Muscle layer of duodenum (tissue), 2 donors: ENCODE data around the gene UMAD1.

Source experiments
- H3K27ac ChIP-seq: one replicate; pipeline ENCODE4 v1.7.0; 2013; ENCODE audit warnings: mild to moderate bottlenecking, low read length
- H3K27me3 ChIP-seq: one replicate; pipeline ENCODE4 v1.7.0; 2013; ENCODE audit warnings: low read depth, mild to moderate bottlenecking, control low read depth, low read length
- H3K36me3 ChIP-seq, 2 donors: one replicate each; pipeline ENCODE4 v1.7.0; 2013; ENCODE audit warnings: low read length in 2 of 2, control low read depth in 1 of 2, mild to moderate bottlenecking in 1 of 2; ENCODE audit not compliant: insufficient read depth in 2 of 2, control insufficient read depth in 1 of 2
- H3K4me1 ChIP-seq, 2 donors: one replicate each; pipeline ENCODE4 v1.7.0; 2013; ENCODE audit warnings: low read length in 2 of 2, mild to moderate bottlenecking in 2 of 2, control low read depth in 1 of 2, moderate library complexity in 1 of 2; ENCODE audit not compliant: insufficient read depth in 2 of 2, control insufficient read depth in 1 of 2
- H3K4me3 ChIP-seq, 2 donors: one replicate each; pipeline ENCODE4 v1.7.0; 2013; ENCODE audit warnings: low read length in 2 of 2, low read depth in 1 of 2, mild to moderate bottlenecking in 1 of 2
- H3K9me3 ChIP-seq, 2 donors: one replicate each; pipeline ENCODE4 v1.7.0; 2013; ENCODE audit warnings: low read length in 2 of 2, control low read depth in 1 of 2, mild to moderate bottlenecking in 1 of 2; ENCODE audit not compliant: control insufficient read depth in 1 of 2
- donor health status: healthy.

Gene UMAD1

DNA sequence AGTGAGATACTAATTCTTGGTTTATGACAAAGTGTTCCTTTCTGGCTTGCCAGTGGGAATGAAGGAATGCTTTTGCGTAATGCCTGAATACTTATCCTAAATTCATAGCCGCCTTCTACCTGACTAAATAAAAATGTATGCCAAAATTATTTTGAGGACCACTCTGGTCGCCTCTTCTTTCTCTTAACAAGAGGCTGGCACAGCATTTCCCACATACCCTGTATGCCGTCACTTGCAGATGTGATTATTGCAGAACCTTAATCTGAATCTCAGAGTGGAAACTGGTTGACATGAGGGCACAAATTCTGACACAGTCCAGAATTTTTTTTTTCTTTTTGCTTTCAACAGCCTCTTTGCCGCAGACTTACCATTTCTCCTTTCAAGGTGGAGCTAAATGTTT is 203.4 kb downstream of the UMAD1 start:
- no peak overlapping the region for H3K4me3 ChIP-seq
- no peak overlapping the region for H3K27ac ChIP-seq
- no peaks in the 10 kb centered on the region for H3K9me3 ChIP-seq

DNA sequence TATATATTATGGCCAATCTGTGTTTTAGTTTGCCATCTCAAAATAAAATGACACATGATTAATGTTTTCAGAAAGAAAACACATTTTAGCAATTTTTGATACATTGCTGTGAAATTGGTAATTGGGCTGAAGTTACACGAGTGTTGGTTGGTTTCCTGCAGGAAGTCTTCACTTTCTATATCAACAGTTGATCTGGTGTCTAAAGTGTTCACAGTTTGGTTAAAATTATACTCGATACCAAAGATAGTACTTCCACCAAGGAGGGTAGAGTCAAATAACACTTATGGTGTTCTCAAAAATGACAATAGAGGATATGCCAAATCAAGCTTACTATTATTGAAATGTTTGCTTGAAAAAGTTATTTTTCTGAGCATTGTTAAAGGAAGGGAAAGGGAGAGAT is 207.7 kb downstream of the UMAD1 start:
- no peaks in the 10 kb centered on the region for H3K27me3 ChIP-seq
- no peak overlapping the region for H3K4me3 ChIP-seq
- no peak overlapping the region for H3K27ac ChIP-seq
- H3K36me3 ChIP-seq = no peaks in the 10 kb centered on the region
- no peaks in the 10 kb centered on the region for H3K9me3 ChIP-seq
- H3K4me1 ChIP-seq = no peaks in the 10 kb centered on the region

More for the DNA sequence above, 203.4 kb downstream of the UMAD1 start:
- no peaks in the 10 kb centered on the region for H3K27me3 ChIP-seq
- H3K4me1 ChIP-seq = no peaks in the 10 kb centered on the region
- H3K36me3 ChIP-seq = no peaks in the 10 kb centered on the region

DNA sequence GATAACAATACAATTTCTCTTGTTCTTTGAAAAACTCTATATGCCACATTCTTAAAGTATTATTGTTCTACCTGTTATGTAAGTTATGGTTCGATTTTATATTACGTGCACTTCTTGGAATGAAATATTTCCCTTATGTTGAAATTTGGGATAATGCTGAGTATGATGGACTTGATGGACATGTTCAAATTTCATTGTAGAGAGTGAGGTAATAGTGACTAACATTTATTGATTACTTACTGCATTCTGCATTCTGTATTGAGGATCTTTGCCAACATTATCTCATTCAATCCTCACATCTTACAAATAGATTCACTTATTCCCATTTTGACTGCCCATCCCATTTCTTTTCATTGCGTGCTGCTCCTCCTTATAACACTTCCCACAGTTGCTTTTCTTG is 208.3 kb downstream of the UMAD1 start:
- Histone ChIP-seq H3K27ac (no peak overlapping the region), H3K27me3 (no peaks in the 10 kb centered on the region), H3K4me1 (no peaks in the 10 kb centered on the region), H3K4me3 (no peak overlapping the region), H3K36me3 (no peaks in the 10 kb centered on the region), H3K9me3 (no peaks in the 10 kb centered on the region)

DNA sequence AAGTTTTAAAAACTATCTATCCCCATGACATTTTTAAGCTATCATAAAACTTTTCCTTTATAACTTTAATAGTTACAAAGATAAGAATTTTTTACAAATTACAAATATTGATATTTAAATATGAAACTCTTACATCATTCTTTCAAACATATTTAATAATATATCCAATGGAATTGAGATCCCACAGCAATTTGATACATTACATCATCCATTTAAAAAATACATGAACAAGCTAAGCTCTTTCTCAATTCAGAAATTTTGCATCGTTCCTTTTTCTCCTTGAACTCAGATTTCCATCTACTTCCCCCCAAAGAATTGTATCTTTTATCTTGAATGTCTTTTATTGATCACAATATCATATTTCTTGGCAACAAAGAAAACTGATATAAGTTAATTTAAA is 209.6 kb downstream of the UMAD1 start:
- Histone ChIP-seq H3K4me3 (no peak overlapping the region), H3K36me3 (peaks cover 0 to 5% of the 10 kb centered on the region in 2 donors), H3K27me3 (no peaks in the 10 kb centered on the region), H3K4me1 (no peaks in the 10 kb centered on the region), H3K27ac (no peak overlapping the region), H3K9me3 (peaks cover 0 to 5% of the 10 kb centered on the region in 2 donors)

DNA sequence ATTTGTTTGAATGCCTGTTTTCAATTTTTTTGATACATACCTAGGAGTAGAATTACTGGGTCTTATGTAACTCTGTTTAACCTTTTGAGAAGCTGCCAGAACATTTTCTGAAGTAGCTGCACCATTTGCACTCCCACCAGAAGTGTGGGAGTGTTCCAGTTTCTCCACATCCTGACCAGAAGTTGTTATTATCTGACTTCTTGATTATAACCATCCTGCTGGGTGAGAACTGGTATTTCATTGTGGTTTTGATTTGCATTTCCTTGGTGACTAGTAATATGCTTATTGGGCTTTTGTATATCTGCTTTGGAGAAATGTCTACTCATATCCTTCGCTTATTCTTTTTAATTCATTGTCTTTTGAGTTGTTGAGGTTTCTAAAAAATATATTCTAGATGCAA is 210.8 kb downstream of the UMAD1 start:
- Histone ChIP-seq H3K36me3 (peaks cover 0 to 7% of the 10 kb centered on the region in 2 donors), H3K9me3 (peaks cover 0 to 9% of the 10 kb centered on the region in 2 donors), H3K27me3 (no peaks in the 10 kb centered on the region), H3K4me3 (no peak overlapping the region), H3K4me1 (no peaks in the 10 kb centered on the region), H3K27ac (no peak overlapping the region)

DNA sequence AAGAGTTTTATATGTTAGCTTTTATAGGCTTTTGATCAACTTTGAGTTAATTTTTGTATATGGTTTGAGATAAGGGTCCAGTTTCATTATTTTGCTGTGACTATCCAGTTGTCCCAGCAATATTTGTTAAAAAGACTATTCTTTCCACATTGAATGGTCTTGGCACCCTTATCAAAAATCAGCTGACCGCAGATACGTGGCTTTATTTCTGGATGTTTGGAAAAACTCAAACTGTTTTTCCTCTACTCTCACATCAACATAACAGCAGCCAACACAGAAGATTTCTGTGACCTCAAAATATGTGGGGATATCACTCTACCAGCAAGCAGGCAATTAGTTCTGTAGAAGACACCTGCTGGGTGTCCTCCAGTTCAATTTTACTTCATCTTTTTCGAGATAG is 211.4 kb downstream of the UMAD1 start:
- Histone ChIP-seq H3K27ac (no peak overlapping the region), H3K4me3 (no peak overlapping the region), H3K27me3 (no peaks in the 10 kb centered on the region), H3K9me3 (peaks cover 0 to 9% of the 10 kb centered on the region in 2 donors), H3K4me1 (no peaks in the 10 kb centered on the region), H3K36me3 (peaks cover 0 to 7% of the 10 kb centered on the region in 2 donors)

DNA sequence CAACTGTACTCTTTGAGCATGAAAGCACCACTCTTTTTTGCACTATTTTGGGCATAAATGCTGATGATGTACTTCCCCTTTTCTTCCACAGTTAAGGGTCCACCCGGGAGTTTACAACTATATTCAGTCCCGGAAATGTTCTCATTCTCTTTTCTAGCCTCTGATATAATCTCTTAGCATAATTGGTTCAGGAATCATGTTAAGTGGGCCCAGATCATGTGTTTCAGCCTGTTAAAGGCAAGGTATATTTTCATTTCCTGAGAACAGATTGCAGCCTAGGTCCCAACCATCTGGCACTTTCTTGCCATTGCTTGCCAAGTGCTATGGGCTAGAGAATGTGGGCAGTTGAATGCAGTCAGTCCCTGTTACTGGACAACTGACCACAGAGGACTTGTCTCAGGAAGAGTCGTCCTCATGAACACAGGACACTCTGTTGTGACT is 216.6 kb downstream of the UMAD1 start:
- Histone ChIP-seq H3K27me3 (no peaks in the 10 kb centered on the region), H3K9me3 (peaks cover 0 to 9% of the 10 kb centered on the region in 2 donors), H3K4me3 (no peak overlapping the region), H3K4me1 (no peaks in the 10 kb centered on the region), H3K27ac (no peak overlapping the region), H3K36me3 (peaks cover 0 to 7% of the 10 kb centered on the region in 2 donors)

DNA sequence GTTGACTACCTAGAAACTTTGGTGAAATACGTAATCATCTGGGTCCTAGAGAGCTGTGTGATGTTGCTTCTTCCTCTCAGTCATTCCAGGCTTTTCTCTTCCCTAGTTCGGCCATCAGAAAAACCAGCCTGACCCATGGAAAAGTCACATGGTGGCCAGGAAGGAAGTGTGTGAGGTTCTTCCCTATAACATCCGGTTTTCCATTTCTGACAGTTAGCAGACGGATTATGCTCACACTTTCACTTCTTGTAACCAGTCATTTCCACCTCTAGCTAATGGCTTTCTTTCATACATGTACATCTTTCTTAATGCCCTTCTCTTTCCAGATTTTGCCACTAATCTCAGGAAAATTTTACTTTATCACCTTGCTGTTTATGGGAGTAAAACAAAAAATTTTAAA is 218.0 kb downstream of the UMAD1 start:
- H3K4me3 ChIP-seq = no peak overlapping the region

DNA sequence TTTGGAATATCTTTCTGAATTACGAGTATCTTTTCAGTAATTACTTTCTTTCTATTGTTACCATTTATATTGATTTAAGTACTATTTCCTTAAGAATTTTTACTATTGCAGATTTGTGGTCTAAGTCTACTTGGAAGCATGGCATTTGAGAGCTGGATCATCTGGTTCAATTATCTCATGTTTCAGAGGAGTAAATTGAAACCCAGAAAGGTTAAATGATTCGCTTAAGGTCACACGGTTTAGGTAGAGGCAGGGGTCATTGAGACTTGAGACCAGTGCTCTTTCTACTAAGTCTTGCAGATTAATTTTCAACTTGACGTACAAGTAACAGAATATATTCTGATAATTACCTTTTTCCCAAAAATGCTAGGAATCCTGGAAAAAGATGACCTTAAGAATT is 218.9 kb downstream of the UMAD1 start:
- H3K4me1 ChIP-seq = no peaks in the 10 kb centered on the region

More for the DNA sequence above, 218.0 kb downstream of the UMAD1 start:
- H3K9me3 ChIP-seq = peaks cover 0 to 9% of the 10 kb centered on the region in 2 donors
- peaks cover 0 to 7% of the 10 kb centered on the region in 2 donors for H3K36me3 ChIP-seq
- H3K27ac ChIP-seq = no peak overlapping the region
- no peaks in the 10 kb centered on the region for H3K27me3 ChIP-seq
- no peaks in the 10 kb centered on the region for H3K4me1 ChIP-seq

DNA sequence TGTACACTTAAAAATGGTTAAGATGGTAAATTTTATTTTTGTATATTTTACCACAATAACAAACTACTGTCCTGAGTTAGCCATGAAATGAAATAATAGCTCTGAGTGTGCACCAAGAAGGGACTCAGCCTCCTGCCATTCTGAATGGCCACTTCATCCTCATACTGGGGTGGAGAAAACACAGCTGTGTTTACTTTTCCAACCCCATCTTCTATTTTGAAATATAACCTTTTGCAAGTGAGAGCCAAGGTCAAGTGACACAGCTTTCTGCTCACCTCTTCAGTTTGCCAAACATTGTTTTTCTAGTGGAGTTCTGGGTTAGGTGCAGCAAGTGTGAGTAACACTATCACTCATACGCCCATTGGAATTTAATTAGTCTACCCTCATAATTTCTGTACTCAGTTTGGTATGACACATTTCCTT is 220.7 kb downstream of the UMAD1 start:
- H3K9me3 ChIP-seq = no peaks in the 10 kb centered on the region
- H3K27ac ChIP-seq = no peak overlapping the region
- H3K27me3 ChIP-seq = no peaks in the 10 kb centered on the region
- no peak overlapping the region for H3K4me3 ChIP-seq
- H3K4me1 ChIP-seq = no peaks in the 10 kb centered on the region
- no peaks in the 10 kb centered on the region for H3K36me3 ChIP-seq

More for the DNA sequence above, 218.9 kb downstream of the UMAD1 start:
- Histone ChIP-seq H3K4me3 (no peak overlapping the region), H3K9me3 (peaks cover 0 to 9% of the 10 kb centered on the region in 2 donors), H3K27ac (no peak overlapping the region), H3K27me3 (no peaks in the 10 kb centered on the region), H3K36me3 (peaks cover 0 to 7% of the 10 kb centered on the region in 2 donors)

DNA sequence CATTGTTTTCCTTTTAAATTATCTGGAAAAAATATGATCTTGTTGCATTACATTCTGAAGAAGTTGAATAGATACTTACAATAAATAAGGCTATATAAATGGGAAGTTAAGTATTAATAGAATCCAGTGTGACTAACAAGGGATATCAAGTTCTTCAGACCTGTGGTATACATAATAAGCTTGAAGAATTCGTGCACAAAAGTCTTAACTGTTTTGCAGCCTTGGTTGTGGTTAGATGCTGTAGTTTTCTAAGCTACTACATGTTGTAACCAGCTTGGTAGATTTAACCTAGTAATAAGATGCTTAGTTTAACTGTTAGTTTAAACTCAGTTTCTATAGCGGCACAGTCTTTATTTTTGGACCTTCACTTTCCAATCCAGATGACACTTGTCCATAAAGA is 221.8 kb downstream of the UMAD1 start:
- Histone ChIP-seq H3K27me3 (no peaks in the 10 kb centered on the region), H3K4me1 (no peaks in the 10 kb centered on the region), H3K9me3 (no peaks in the 10 kb centered on the region), H3K4me3 (no peak overlapping the region), H3K27ac (no peak overlapping the region), H3K36me3 (no peaks in the 10 kb centered on the region)

DNA sequence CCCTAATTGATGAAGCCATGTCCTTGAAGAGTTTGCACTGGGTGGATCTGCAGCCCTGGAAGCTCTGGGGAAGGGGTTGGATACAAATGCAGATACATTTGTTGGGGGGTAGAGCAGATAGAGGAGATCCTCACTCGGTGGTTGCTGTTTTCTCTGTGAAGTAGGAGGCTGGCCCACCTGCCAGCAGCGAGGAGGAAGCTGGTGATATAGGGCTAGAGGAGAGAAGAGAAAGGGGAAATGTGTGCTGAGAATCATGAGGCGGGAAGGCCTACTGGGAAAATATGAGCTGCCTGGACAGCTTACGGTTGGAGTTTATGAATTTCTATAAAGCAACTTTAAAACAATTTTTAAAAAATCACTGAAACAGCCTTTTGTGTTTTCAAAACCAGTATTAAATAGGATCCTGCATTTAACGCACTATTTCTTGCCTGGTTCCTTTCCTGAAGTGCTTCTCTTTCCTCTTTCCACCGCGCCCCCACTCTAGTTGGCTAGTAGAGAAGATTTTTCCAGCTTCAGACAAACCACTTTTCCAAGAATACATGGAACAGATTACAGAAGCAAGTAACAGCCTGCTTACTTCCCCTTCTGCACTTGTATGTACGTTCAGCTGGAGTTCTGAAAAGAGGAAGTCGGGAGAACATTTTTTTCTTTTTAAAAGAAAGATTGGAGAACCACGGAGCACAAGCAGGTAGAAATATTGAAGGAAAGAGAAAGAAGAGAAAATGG is 227.5 kb downstream of the UMAD1 start:
- Histone ChIP-seq H3K4me3 (no peak overlapping the region), H3K9me3 (no peaks in the 10 kb centered on the region), H3K27me3 (no peaks in the 10 kb centered on the region), H3K36me3 (no peaks in the 10 kb centered on the region), H3K27ac (peak overlapping the region; percentile 31), H3K4me1 (no peaks in the 10 kb centered on the region)
